HFFc6 (cell line): ENCODE data around the gene TUBA4B. TPM values are rescaled to one million over a fixed set of nuclear protein-coding genes. Genes with fewer than 3 reads are reported as not detected.
"Not testable (repeated sequence)": the region's sequence is repeated elsewhere in the genome, so short reads cannot be mapped to it uniquely, and the experiment has no call there.

Experiments
- DNase-seq: peaks from one replicate; pipeline ENCODE4 v3.0.0-alpha.2; 2018
- H3K27ac Mint-ChIP-seq: 2 replicates; pipeline ENCODE4 v1.8.0; 2020; ENCODE audit warnings: mild to moderate bottlenecking, mixed read lengths
- H3K27me3 Mint-ChIP-seq: 2 replicates; pipeline ENCODE4 v1.8.0; 2021; ENCODE audit warnings: mild to moderate bottlenecking, moderate library complexity, mixed read lengths; ENCODE audit not compliant: insufficient read depth
- H3K36me3 Mint-ChIP-seq: 2 replicates; pipeline ENCODE4 v1.8.0; 2021; ENCODE audit warnings: low read depth, mixed read lengths
- H3K4me1 Mint-ChIP-seq: 2 replicates; pipeline ENCODE4 v1.8.0; 2020; ENCODE audit warnings: low read depth, mixed read lengths
- H3K4me3 Mint-ChIP-seq: 2 replicates; pipeline ENCODE4 v1.8.0; 2020; ENCODE audit warnings: mild to moderate bottlenecking, moderate library complexity, mixed read lengths
- H3K9me3 Mint-ChIP-seq: 2 replicates; pipeline ENCODE4 v1.8.0; 2020; ENCODE audit warnings: mild to moderate bottlenecking, mixed read lengths
- total RNA-seq, 6 experiments: library from RNA; stranded (reverse); fragmentation: NEBNext Ultra II Directional; extraction: Animal tissue kit (Norgen Biotek cat#: 25700); gene quantifications; 2 replicates in 1 of 6; 3 replicates in 5 of 6; pipeline ENCODE4 v1.2.3, GENCODE V29; 2021
- TF ChIP-seq, protein P1 (sequence below): fragments of 200-600 bp; sonication (generic); IDR thresholded peaks from 2 replicates; pipeline ENCODE4 v1.5.0; 2021; ENCODE audit warnings: antibody characterized with exemption, mild to moderate bottlenecking

The TUBA4B gene
- total RNA-seq, 6 experiments from 2014 or later: not detected

DNA sequence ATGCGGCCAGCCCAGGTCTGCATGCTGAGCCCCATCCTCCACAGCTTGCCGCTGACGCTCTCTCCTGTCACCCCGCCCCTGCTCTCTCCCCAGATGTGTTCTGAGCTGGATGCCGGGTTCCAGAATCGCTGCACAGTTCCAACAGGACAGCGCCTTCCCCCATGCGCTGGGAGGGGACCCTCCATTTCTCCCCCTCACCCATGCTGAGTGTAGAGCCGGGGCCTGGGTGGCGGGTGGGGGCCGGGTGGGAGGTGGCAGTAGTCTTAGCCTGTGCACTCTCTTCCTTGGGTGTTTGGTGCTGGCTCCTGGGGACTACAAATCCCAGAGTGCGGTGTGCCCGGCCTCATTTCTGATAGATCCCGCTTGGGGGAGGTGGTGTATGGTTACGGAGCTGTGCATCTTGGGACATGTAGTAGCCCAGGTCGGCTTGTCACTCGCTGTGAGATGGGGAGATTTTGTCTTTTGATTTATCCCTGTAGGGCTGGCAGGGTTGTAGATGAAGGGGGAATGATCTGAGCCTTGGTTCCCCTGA lies 32.9 kb downstream of the TUBA4B start:
- TF ChIP-seq, protein P1, sequence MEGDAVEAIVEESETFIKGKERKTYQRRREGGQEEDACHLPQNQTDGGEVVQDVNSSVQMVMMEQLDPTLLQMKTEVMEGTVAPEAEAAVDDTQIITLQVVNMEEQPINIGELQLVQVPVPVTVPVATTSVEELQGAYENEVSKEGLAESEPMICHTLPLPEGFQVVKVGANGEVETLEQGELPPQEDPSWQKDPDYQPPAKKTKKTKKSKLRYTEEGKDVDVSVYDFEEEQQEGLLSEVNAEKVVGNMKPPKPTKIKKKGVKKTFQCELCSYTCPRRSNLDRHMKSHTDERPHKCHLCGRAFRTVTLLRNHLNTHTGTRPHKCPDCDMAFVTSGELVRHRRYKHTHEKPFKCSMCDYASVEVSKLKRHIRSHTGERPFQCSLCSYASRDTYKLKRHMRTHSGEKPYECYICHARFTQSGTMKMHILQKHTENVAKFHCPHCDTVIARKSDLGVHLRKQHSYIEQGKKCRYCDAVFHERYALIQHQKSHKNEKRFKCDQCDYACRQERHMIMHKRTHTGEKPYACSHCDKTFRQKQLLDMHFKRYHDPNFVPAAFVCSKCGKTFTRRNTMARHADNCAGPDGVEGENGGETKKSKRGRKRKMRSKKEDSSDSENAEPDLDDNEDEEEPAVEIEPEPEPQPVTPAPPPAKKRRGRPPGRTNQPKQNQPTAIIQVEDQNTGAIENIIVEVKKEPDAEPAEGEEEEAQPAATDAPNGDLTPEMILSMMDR: no peak
- Mint-ChIP-seq H3K4me3 (no peak overlapping the region), H3K27ac (peak overlapping the region; percentile 19; the same call in 1 of the 2 replicates), H3K27me3 (peaks cover 5% of the 10 kb centered on the region), H3K36me3 (peaks cover 11% of the 10 kb centered on the region; the same call in 1 of the 2 replicates), H3K9me3 (no peaks in the 10 kb centered on the region), H3K4me1 (peaks cover 20% of the 10 kb centered on the region)
- DNase-seq: no peak

DNA sequence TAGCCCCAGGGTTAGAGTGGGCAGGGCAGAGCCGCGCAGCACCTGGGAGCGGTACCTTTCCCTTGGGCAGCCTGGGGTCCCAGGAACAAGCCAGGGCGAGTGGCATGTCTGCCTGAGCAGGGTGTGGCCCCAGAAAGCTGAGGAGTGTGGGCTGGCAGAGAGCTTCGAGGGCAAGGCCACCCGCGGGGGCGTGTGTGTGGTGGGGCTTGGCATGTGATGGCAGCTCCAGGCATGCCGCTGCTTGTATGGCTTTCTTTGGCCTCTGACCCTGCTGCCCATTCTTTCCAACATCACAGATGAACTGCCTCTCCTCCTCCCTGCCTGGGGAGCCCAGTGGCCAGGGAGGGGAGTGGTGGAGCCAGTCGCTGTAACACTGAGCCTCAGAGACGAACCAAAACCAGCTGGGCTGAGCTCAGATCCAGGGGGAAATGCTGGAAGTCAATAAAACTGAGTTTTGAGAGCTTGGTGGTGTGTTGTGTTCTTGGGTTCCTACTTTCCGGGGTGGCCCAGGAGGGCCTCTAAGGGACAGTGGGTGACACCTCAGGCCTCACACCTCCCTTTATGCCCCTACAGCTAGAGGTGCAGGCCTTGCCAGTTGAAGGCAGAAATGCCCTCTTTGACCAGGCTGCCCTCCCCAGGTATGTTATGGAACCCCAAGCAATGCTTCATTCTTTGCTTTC lies 33.5 kb downstream of the TUBA4B start:
- Mint-ChIP-seq H3K27me3 (peaks cover 5% of the 10 kb centered on the region), H3K4me3 (no peak overlapping the region), H3K4me1 (peaks cover 18% of the 10 kb centered on the region), H3K9me3 (no peaks in the 10 kb centered on the region), H3K36me3 (peaks cover 7% of the 10 kb centered on the region; the same call in 1 of the 2 replicates), H3K27ac (peak overlapping the region; percentile 19; the same call in 1 of the 2 replicates)
- TF ChIP-seq, protein P1: peak; percentile 7; the same call in 1 of the 2 replicates
- no peak for DNase-seq

DNA sequence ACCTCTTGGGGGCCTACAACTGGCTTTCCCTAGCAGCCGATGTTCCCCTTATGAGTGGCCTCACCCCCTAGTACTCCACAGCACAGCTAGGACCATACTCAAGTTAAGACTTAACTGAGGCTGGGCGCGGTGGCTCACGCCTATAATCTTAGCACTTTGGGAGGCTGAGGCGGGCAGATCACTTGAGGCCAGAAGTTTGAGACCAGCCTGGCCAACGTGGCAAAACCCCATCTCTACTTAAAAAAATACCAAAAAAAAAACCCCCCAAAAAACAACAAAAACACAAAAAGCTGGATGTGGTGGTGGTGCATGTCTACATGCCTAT lies 34.0 kb downstream of the TUBA4B start:
- not testable (repeated sequence) for H3K27ac Mint-ChIP-seq, H3K36me3 Mint-ChIP-seq, H3K9me3 Mint-ChIP-seq, H3K4me3 Mint-ChIP-seq, H3K27me3 Mint-ChIP-seq, DNase-seq
- H3K4me1 Mint-ChIP-seq: peaks cover 18% of the 10 kb centered on the region
- TF ChIP-seq, protein P1: 0 out of 2 replicates have a peak, but pooled peaks have one; percentile 2

DNA sequence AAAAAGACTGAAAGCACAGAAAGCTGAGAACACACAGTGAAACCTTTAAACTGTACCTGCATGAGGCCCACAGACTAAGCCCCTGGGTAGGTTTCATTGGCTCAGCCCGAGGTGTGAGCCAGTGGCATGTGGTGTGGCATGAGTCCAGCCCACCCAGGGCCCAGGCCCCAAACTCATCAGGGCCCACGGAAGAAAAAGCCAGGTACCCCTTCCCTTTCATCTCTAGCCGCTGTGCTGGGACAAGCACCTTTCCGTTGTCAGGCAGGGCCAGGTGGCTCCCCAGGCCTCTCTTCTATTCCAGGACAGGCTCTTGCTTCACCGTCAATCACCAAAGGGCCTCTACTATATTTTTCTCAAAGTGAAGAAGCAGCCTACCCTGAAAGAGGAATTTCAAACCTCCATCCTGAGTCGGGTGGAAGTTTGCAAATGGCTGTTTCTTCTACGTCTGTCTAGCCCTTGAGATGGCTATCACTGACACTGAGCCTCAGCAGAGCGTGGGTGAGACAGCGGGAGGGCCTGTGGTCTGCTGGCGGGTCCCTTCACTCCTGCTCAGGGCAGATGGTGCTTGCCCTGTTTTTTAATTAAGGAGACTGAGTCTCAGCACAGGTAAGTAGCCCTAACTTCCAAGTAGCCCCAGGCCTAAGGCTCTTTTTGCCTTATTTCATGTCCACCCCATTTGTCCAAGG lies 34.7 kb downstream of the TUBA4B start:
- DNase-seq: no peak
- Mint-ChIP-seq H3K9me3 (no peaks in the 10 kb centered on the region), H3K4me1 (peaks cover 18% of the 10 kb centered on the region), H3K27ac (no peak overlapping the region), H3K36me3 (peaks cover 6% of the 10 kb centered on the region; the same call in 1 of the 2 replicates), H3K4me3 (no peak overlapping the region), H3K27me3 (peaks cover 6% of the 10 kb centered on the region)
- TF ChIP-seq, protein P1: no peak

DNA sequence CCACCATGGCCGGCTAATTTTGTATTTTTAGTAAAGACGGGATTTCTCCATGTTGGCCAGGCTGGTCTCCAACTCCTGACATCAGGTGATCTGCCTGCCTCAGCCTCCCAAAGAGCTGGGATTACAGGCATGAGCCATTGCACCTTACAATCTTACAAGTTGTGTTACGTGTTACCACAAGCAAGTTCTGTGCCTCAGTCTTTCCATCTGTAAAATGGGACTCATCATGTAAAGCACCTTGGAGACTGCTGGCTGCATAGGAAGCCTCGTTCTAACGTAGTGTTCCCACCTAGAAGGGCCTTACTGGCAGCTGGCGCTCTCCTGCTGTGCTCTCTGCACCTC lies 36.1 kb downstream of the TUBA4B start:
- Mint-ChIP-seq H3K4me1 (peaks cover 20% of the 10 kb centered on the region), H3K9me3 (no peaks in the 10 kb centered on the region), H3K27me3 (peaks cover 7% of the 10 kb centered on the region), H3K27ac (no peak overlapping the region; the same call in 1 of the 2 replicates), H3K4me3 (peak overlapping the region; percentile 49; the same call in 1 of the 2 replicates), H3K36me3 (no peaks in the 10 kb centered on the region; the same call in 1 of the 2 replicates)
- TF ChIP-seq, protein P1: no peak
- no peak for DNase-seq
